Adrenal gland (tissue), 12 donors: Measurements from ENCODE around the gene ZSCAN2. TPM values are rescaled to one million over a fixed set of nuclear protein-coding genes. Genes with fewer than 3 reads are reported as not detected.

Source experiments
- DNase-seq, 7 donors: peaks; one replicate each; pipeline ENCODE4 v3.0.0-alpha.2; 2019 to 2020
- H3K27ac ChIP-seq, 5 donors: fragments of 200-600 bp; sonication (generic) in 4 of 5; 1 replicate in 3 of 5; 2 replicates in 2 of 5; pipeline versions ENCODE4 v1.5.1 to v1.8.0; 2016 to 2020; ENCODE audit warnings: mild to moderate bottlenecking in 1 of 5
- H3K27me3 ChIP-seq: fragments of 200-600 bp; 2 replicates; pipeline ENCODE4 v1.8.0; 2021
- H3K36me3 ChIP-seq, 2 donors: fragments of 200-600 bp; replicated peaks in 1 of 2; 1 replicate in 1 of 2; 2 replicates in 1 of 2; pipeline versions ENCODE4 v1.5.1 to v1.8.0; 2018 to 2022
- H3K4me1 ChIP-seq, 2 donors: fragments of 200-600 bp; replicated peaks in 1 of 2; 1 replicate in 1 of 2; 2 replicates in 1 of 2; pipeline versions ENCODE4 v1.5.1 to v1.8.0; 2018 to 2021
- H3K4me3 ChIP-seq, 4 donors: fragments of 200-600 bp; sonication (generic) in 3 of 4; one replicate each; pipeline ENCODE4 v1.5.1; 2016 to 2018
- H3K9me3 ChIP-seq, 3 donors: fragments of 200-600 bp; sonication (generic) in 1 of 3; replicated peaks in 1 of 3; 1 replicate in 2 of 3; 2 replicates in 1 of 3; pipeline versions ENCODE4 v1.5.1 to v1.8.0; 2016 to 2021
- POLR2A ChIP-seq, 2 donors: fragments of 450-650 bp; IDR thresholded peaks; one replicate each; pipeline ENCODE4 v1.6.1; 2017; ENCODE audit warnings: antibody characterized with exemption in 2 of 2, mild to moderate bottlenecking in 2 of 2, moderate library complexity in 1 of 2
- WGBS, 4 donors: extraction: QIAGEN DNeasy Blood & Tissue Kit in 2 of 4; methylation state at CpG; one replicate each; pipeline versions ENCODE4 v1.1.5 to v1.1.7; 2013 to 2017; 5-methylcytosine and 5-hydroxymethylcytosine counted together
- intact Hi-C, 2 donors: fragments of 100-400 bp; cut with DNase I; formaldehyde crosslinking; loops; one replicate each; pipeline versions ENCODE4 v1.14.1 to v1.15.0; 2022 to 2023
- polyA plus RNA-seq, 3 donors: library from polyadenylated mRNA; stranded (reverse); fragments of 200-250 nt in 2 of 3; fragments of 350-450 nt in 1 of 3; fragmentation: Illumina TruSeq in 1 of 3; extraction: RNeasy Lipid Tissue Mini Kit (QIAGEN cat#74804) in 1 of 3; gene quantifications; one replicate each; pipeline ENCODE4 v1.2.3, GENCODE V29; 2013 to 2014
- total RNA-seq, 9 donors: library from RNA; depleted of rRNA in 4 of 9; stranded (reverse); fragments of >200 nt in 4 of 9; fragments of 120-200 nt in 1 of 9; fragmentation: NEBNext Ultra II Directional in 1 of 9; extraction: Animal tissue kit (Norgen Biotek cat#: 25700) in 1 of 9; gene quantifications; one replicate each; pipeline versions ENCODE4 v1.1.0 to v1.2.4, GENCODE V29; 2013 to 2023
- TF ChIP-seq, protein P1 (sequence below), 6 experiments: fragments of 450-650 bp in 4 of 6; fragments of 200-600 bp in 2 of 6; sonication (generic) in 1 of 6; IDR thresholded peaks; 1 replicate in 5 of 6; 2 replicates in 1 of 6; pipeline versions ENCODE4 v1.5.1 to v1.8.0; 2016 to 2021; ENCODE audit warnings: antibody characterized with exemption in 6 of 6, mild to moderate bottlenecking in 2 of 6, moderate library complexity in 1 of 6
- donor health status: healthy with polysubstance abuse.
- donor health status: Bipolar disorder and iron deficiency.
- donor health status: DM: yes; HTN: yes; CAD: no.
- donor health status: DM: no; HTN: no; CAD: no.
- donor health status: DM: no; HTN: no; CAD: no.
- donor health status: DM: yes; HTN: yes; CAD: no.

The ZSCAN2 gene
- total and polyA plus RNA-seq, 12 donors, result 3.8 to 16.9 (median 10.4) TPM

DNA sequence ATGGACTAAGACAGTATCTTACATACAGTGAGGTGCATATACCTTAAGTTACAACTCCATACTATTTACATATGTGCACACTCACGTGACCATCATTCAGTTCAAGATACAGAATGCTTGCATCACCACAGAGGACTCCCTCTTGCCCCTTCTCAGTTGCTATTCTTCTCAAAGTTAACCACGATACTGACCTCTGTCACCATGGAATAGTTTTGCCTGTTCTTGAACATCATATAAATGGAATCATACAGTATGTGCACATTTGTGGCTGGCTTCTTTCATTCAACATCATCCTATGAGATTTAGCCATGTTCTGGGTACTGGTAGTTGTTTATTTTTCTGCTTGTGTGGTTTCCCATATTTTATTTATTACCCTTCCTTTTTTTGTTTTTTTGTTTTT, 10.4 kb upstream of the ZSCAN2 start:
- intact Hi-C loops, result loop anchor here in 1 of 2 donors (10.0 kb wide), 1 partner anchor 344 kb away; no protein-coding TSS in a partner anchor
- H3K4me3 ChIP-seq, result no peak overlapping the region
- DNase-seq, result no peak
- H3K27me3 ChIP-seq, result no peaks in the 10 kb centered on the region
- H3K4me1 ChIP-seq, result no peaks in the 10 kb centered on the region
- TF ChIP-seq POLR2A (IDR thresholded peaks at IDR 0.05), result no peak
- TF ChIP-seq, protein P1, sequence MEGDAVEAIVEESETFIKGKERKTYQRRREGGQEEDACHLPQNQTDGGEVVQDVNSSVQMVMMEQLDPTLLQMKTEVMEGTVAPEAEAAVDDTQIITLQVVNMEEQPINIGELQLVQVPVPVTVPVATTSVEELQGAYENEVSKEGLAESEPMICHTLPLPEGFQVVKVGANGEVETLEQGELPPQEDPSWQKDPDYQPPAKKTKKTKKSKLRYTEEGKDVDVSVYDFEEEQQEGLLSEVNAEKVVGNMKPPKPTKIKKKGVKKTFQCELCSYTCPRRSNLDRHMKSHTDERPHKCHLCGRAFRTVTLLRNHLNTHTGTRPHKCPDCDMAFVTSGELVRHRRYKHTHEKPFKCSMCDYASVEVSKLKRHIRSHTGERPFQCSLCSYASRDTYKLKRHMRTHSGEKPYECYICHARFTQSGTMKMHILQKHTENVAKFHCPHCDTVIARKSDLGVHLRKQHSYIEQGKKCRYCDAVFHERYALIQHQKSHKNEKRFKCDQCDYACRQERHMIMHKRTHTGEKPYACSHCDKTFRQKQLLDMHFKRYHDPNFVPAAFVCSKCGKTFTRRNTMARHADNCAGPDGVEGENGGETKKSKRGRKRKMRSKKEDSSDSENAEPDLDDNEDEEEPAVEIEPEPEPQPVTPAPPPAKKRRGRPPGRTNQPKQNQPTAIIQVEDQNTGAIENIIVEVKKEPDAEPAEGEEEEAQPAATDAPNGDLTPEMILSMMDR (IDR thresholded peaks at IDR 0.05), result no peak
- no peak overlapping the region for H3K27ac ChIP-seq
- H3K36me3 ChIP-seq, result no peaks in the 10 kb centered on the region
- WGBS, 4 donors, result 78 to 83% (median 82%) methylated on average over 2 of the region's 2 CpGs
- no peaks in the 10 kb centered on the region for H3K9me3 ChIP-seq

DNA sequence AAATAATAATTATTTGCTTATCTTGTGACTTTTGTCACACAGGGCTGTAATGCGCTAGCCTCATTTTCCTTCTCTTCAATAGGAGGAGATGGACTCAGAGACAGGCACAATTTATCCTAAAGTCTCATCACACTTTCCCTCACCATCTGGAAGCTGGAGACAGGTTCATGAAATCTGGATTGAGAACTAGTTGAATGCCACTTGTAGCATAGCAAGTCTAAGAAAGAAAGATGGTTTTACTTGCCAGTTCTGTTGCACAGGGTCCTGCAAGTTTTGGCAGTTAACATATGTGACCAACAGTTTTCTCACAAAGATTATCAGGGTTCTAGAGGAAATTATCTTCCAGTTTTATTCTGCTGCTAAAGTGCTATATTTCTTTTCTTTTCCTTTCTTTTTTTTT, 9.0 kb upstream of the ZSCAN2 start:
- WGBS, 4 donors, result 95 to 98% (median 97%) methylated on average over 1 of the region's 1 CpG
- intact Hi-C loops, result loop anchor here in 1 of 2 donors (10.0 kb wide), 1 partner anchor 343 kb away; no protein-coding TSS in a partner anchor
- no peaks in the 10 kb centered on the region for H3K9me3 ChIP-seq
- H3K27me3 ChIP-seq, result no peaks in the 10 kb centered on the region
- H3K36me3 ChIP-seq, result no peaks in the 10 kb centered on the region
- H3K4me1 ChIP-seq, result no peaks in the 10 kb centered on the region
- no peak overlapping the region for H3K4me3 ChIP-seq
- DNase-seq, result no peak
- TF ChIP-seq POLR2A (IDR thresholded peaks at IDR 0.05), result no peak
- TF ChIP-seq, protein P1 (IDR thresholded peaks at IDR 0.05), result no peak
- no peak overlapping the region for H3K27ac ChIP-seq

DNA sequence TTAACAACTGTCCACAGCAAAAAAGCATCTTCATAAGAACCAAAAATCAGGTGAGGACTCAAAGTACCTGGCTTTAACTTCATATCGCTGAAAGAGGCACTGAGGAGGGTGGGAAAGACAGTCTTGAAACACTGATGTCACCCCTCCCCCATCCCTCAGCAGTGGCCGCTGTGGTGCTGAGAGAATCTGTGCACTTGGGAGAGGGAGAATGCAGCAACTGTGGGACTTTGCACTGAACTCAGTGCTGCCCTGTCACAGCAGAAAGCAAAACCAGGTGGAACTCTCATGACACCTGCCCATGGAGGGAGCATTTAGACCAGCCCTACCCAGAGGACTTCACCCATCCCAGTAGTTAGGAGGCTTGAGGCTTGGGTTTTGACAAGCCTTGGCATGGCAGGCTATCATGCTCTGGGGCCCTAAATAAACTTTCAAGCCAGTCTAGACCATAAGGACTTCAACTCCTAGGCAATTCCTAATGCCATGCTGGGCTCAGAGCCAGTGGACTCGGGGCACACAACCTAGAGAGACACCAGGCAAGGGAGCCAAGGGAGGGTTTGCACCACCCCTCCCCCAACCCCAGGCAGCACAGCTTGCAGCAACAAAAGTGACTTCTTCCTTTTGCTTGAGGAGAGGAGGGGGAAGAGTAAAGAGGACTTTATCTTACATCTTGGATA, 6.1 kb upstream of the ZSCAN2 start:
- WGBS, 4 donors, result 65 to 84% (median 68%) methylated on average over 2 to 3 of the region's 3 CpGs

DNA sequence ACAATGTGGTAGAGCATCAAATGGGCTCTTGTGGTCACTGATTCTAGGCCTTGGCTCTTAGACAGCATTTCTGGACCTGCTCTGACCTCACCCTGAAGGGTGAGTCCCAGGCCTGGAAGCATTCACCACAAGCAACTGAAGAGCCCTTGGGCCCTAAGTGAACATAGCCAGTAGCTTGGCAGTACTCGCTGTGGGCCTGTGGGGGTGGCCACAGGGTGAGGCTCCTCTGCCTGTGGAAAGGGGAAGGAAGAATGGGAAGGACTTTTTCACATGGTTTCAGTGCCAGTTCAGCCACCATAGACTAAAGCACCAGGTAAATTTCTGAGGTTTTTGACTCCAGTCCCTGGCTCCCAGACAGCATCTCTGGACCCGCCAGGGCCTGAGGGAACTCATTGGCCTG, 5.1 kb upstream of the ZSCAN2 start:
- intact Hi-C loops, result loop anchor here in 1 of 2 donors (10.0 kb wide), 1 partner anchor 339 kb away; no protein-coding TSS in a partner anchor
- Histone ChIP-seq H3K4me3 (no peak overlapping the region), H3K27me3 (no peaks in the 10 kb centered on the region), H3K9me3 (no peaks in the 10 kb centered on the region), H3K36me3 (no peaks in the 10 kb centered on the region), H3K4me1 (peaks cover 3 to 10% of the 10 kb centered on the region in 2 donors), H3K27ac (no peak overlapping the region)
- TF ChIP-seq, protein P1 (IDR thresholded peaks at IDR 0.05), result no peak
- TF ChIP-seq POLR2A (IDR thresholded peaks at IDR 0.05), result no peak
- DNase-seq, result peak in 1 of 7 donors; percentile 49
- 79 to 100% (median 92%) methylated on average over 1 to 2 of the region's 2 CpGs for WGBS, 4 donors

More for the DNA sequence above, 6.1 kb upstream of the ZSCAN2 start:
- H3K4me3 ChIP-seq, result no peak overlapping the region
- H3K27ac ChIP-seq, result no peak overlapping the region
- TF ChIP-seq, protein P1 (IDR thresholded peaks at IDR 0.05), result no peak
- no peak for TF ChIP-seq POLR2A (IDR thresholded peaks at IDR 0.05)
- H3K27me3 ChIP-seq, result no peaks in the 10 kb centered on the region
- intact Hi-C loops, result loop anchor here in 1 of 2 donors (10.0 kb wide), 1 partner anchor 340 kb away; no protein-coding TSS in a partner anchor
- H3K9me3 ChIP-seq, result no peaks in the 10 kb centered on the region
- H3K36me3 ChIP-seq, result no peaks in the 10 kb centered on the region
- H3K4me1 ChIP-seq, result peaks cover under 1 to 7% of the 10 kb centered on the region in 2 donors
- DNase-seq, result peak in 1 of 7 donors; percentile 45
